GM18502 (cell line): Measurements from ENCODE around the gene RCVRN.

Source experiments
- ATAC-seq: cut with Tn5 transposase; IDR thresholded peaks from one replicate; pipeline ENCODE4 v1.9.1; 2021; ENCODE audit warnings: mild to moderate bottlenecking; ENCODE audit not compliant: unreplicated experiment, poor library complexity

Gene RCVRN

GRCh38 chr17:9900044-9900594 lies 5.0 kb downstream of the RCVRN start:
- no peak for ATAC-seq

GRCh38 chr17:9899280-9900043 lies 5.6 kb downstream of the RCVRN start:
- no peak for ATAC-seq

GRCh38 chr17:9898812-9899211 lies 6.3 kb downstream of the RCVRN start:
- no peak for ATAC-seq

GRCh38 chr17:9897372-9897968 lies 7.6 kb downstream of the RCVRN start:
- ATAC-seq = no peak

GRCh38 chr17:9895923-9896322 lies 9.1 kb downstream of the RCVRN start:
- no peak for ATAC-seq

- ATAC-seq = no peak
Measured at GRCh38 chr17:9894231-9894630, 10.8 kb downstream of the RCVRN start.

- no peak for ATAC-seq
Measured at GRCh38 chr17:9893411-9894012, 11.6 kb downstream of the RCVRN start.

- ATAC-seq = no peak
Measured at GRCh38 chr17:9890124-9890523, 14.9 kb downstream of the RCVRN start.

- ATAC-seq = no peak
Measured at GRCh38 chr17:9887508-9887907, 17.6 kb downstream of the RCVRN start.

- ATAC-seq = no peak
Measured at GRCh38 chr17:9886141-9886930, 18.7 kb downstream of the RCVRN start.

- no peak for ATAC-seq
Measured at GRCh38 chr17:9883451-9883850, 21.6 kb downstream of the RCVRN start.

GRCh38 chr17:9880582-9880999 lies 24.5 kb downstream of the RCVRN start:
- ATAC-seq = no peak

GRCh38 chr17:9878786-9879525 lies 26.1 kb downstream of the RCVRN start:
- no peak for ATAC-seq

GRCh38 chr17:9878356-9878755 lies 26.7 kb downstream of the RCVRN start:
- no peak for ATAC-seq

GRCh38 chr17:9875441-9875840 lies 29.6 kb downstream of the RCVRN start:
- no peak for ATAC-seq

- no peak for ATAC-seq
Measured at GRCh38 chr17:9874722-9875121, 30.3 kb downstream of the RCVRN start.

GRCh38 chr17:9872852-9873251 lies 32.2 kb downstream of the RCVRN start:
- ATAC-seq = no peak

- no peak for ATAC-seq
Measured at GRCh38 chr17:9868552-9868951, 36.5 kb downstream of the RCVRN start.

- no peak for ATAC-seq
Measured at GRCh38 chr17:9865586-9865985, 39.5 kb downstream of the RCVRN start.

- ATAC-seq = no peak
Measured at GRCh38 chr17:9862949-9863348, 42.1 kb downstream of the RCVRN start.
